T47D (cell line): ENCODE measurements around the gene A1BG.
A peak's percentile ranks its signal among the peaks of the same experiment; 100 is the strongest.

Experiments used
- DNase-seq, 2 experiments: peaks; one replicate each; pipeline versions ENCODE4 v3.0.0 to v3.0.0-alpha.2; 2011 to 2012; ENCODE audit warnings: low read depth in 1 of 2, low spot score in 1 of 2
- JUND ChIP-seq: IDR thresholded peaks from 2 replicates; pipeline ENCODE4 v1.6.1; 2012; ENCODE audit warnings: low read depth
- in situ Hi-C: cut with HindIII; loops from 2 replicates; pipeline ENCODE4 v1.10.0; 2016; ENCODE audit warnings: low sequenced_read_pairs, low pct_unique_long_range_greater_than_20kb

Gene A1BG

GRCh38 chr19:58305932-58306323 is 47.4 kb downstream of the A1BG start:
- in situ Hi-C loops, result no loop called here
- no peak for DNase-seq
- no peak for TF ChIP-seq JUND

DNA sequence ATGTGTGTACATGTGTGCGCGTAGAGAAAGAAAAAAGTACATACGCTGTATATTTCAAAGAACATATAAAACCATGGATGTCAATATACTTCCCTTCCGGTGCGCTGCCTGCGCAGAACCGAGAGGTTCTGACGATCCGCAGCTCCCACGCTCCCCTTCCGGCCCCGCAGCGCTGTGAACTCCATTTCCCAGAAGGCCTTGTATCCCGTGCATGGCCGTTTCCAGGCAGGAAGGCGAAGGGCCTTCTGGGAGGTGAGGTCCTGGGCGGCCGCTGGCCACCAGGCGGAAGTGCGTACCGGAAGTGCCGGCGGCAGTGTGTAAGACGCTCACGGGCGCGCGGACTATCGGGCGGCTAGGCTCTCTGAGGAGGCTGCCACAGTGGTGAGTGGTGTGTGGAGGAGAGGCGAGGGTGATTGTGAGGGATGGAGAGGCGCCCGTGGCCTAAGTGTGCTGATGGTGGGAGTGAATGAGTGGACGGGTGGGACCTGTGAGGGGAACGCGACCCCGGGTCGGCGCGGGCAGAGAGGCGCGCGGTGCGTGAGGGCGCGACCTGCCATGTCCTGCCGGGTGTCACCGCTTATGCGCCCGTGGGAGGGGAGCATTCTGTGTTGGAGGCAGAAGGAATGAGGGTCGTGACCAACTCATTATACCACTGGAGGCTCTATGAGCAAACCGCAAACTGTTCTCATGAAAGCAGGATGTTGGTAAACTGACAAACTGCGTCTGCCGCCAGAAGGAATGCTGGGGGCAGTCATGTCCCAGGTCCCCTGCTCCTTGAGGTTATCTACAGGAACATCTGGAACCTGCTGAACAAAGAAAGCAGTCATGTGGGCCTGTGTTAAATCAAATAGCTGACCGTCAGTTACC is 48.0 kb downstream of the A1BG start, which contains the start of gene ERVK3-1:
ERVK3-1 (plus strand) TSS at position 313 of the 867 bp plus-strand sequence. CDS start 6,792 bp downstream, outside the sequence.
- DNase-seq, result peak; percentile 84 to 95
- in situ Hi-C loops, result no loop called here
- no peak for TF ChIP-seq JUND

DNA sequence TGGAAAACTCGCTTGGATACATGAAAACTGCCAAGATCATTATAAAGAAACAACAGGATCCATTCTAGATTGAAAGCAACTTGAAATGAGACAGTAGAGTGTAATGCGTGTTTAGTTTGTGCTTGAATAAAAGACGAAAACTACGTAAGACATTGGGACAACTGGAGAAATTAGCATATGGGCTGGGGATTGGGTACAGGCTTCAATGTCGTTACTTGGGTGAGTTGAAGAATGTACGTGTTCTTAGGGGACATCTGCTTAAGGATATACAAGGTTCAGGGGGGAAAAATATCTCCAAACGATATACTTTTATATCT is 48.6 kb downstream of the A1BG start:
- in situ Hi-C loops, result no loop called here
- TF ChIP-seq JUND, result no peak
- DNase-seq, result no peak

DNA sequence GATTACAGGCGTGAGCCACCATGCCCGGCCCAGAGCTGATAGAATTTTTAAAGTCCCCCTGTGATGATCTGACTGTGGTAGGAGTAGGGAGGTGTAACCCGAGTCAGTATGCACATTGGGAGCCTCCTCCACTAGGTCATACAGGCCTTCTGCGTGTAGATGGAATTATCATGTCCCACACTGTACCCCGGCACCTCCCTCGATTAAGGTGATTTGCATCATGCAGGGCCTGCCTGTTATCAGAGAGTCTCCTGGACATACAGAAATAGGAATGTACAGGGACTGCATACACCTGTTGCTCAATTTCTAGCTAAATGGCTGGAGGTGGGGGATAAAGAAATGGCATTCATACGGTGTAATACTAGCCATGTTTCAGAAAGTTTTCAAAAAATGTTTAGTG is 49.0 kb downstream of the A1BG start:
- DNase-seq, result no peak
- in situ Hi-C loops, result no loop called here
- TF ChIP-seq JUND, result no peak

DNA sequence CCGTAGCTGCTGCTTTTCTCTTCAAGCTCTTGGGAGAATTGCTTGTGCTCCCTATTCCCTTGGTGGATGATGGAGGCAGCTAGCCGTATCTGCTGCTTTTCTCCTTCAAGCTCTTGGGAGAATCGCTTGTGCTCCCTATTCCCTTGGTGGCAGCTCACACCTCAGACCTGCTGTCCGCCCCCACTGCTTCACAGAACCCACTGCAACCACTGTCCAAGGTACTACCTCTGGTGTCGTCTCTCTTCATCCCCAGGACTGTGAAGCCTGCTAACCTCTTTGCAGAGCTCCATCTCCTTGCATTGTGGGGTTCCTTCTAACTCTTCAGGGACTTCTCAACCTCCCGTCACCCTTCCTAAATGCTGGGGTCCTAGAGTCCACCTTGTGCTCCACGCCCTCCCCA is 52.7 kb downstream of the A1BG start:
- TF ChIP-seq JUND, result no peak
- in situ Hi-C loops, result no loop called here

DNA sequence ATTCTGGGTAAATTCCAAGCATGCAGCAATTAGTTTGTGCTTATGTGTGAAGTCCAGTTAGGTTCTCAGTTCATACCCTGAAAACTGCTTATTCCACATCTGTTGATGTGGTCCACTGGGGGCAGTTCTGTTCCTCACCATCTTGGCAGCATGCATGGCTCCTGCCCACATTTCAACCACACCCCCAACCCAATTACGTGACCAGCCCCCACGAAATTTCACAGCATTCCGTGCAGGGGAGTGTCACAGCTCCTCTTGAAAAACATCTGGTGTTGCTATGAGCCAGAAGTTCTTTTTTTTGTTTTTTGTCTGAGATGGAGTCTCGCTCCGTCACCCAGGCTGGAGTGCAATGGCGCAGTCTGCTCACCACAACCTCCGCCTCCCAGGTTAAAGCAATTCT is 57.2 kb downstream of the A1BG start:
- TF ChIP-seq JUND, result no peak
- no peak for DNase-seq
- in situ Hi-C loops, result no loop called here

More for the DNA sequence above, 52.7 kb downstream of the A1BG start:
- no peak for DNase-seq
